Ishikawa (cell line): ENCODE results near the gene KIF3C.

Experiments
- CEBPB ChIP-seq: IDR thresholded peaks from 2 replicates; pipeline ENCODE4 v1.6.1; 2012
- CREB1 ChIP-seq: IDR thresholded peaks from 2 replicates; pipeline ENCODE4 v1.6.1; 2012; ENCODE audit warnings: low read depth
- EGR1 ChIP-seq: IDR thresholded peaks from 2 replicates; pipeline ENCODE4 v1.6.1; 2012
- EP300 ChIP-seq: IDR thresholded peaks from 2 replicates; pipeline ENCODE4 v1.6.1; 2012; ENCODE audit warnings: borderline replicate concordance
- FOXM1 ChIP-seq: IDR thresholded peaks from 2 replicates; pipeline ENCODE4 v1.6.1; 2012; ENCODE audit warnings: low read depth, borderline replicate concordance
- NFIC ChIP-seq: IDR thresholded peaks from 2 replicates; pipeline ENCODE4 v1.6.1; 2012
- RAD21 ChIP-seq: IDR thresholded peaks from 2 replicates; pipeline ENCODE4 v1.6.1; 2012; ENCODE audit warnings: low read depth
- TAF1 ChIP-seq: IDR thresholded peaks from 2 replicates; pipeline ENCODE4 v1.6.1; 2012; ENCODE audit warnings: low read depth, mild to moderate bottlenecking
- TCF12 ChIP-seq: IDR thresholded peaks from 2 replicates; pipeline ENCODE4 v1.6.1; 2012; ENCODE audit warnings: low read depth
- TEAD4 ChIP-seq: IDR thresholded peaks from 2 replicates; pipeline ENCODE4 v1.6.1; 2012
- YY1 ChIP-seq: IDR thresholded peaks from 2 replicates; pipeline ENCODE4 v1.6.1; 2012; ENCODE audit warnings: low read depth
- ZBTB7A ChIP-seq: IDR thresholded peaks from 2 replicates; pipeline ENCODE4 v1.6.1; 2012; ENCODE audit warnings: low read depth
- TF ChIP-seq, protein P1 (sequence below): IDR thresholded peaks from 2 replicates; pipeline ENCODE4 v1.6.1; 2012
- TF ChIP-seq, protein P2 (sequence below): IDR thresholded peaks from 2 replicates; pipeline ENCODE4 v1.6.1; 2012
- TF ChIP-seq, protein P3 (sequence below): IDR thresholded peaks from 2 replicates; pipeline ENCODE4 v1.6.1; 2012; ENCODE audit warnings: low read depth, mild to moderate bottlenecking

KIF3C gene

DNA sequence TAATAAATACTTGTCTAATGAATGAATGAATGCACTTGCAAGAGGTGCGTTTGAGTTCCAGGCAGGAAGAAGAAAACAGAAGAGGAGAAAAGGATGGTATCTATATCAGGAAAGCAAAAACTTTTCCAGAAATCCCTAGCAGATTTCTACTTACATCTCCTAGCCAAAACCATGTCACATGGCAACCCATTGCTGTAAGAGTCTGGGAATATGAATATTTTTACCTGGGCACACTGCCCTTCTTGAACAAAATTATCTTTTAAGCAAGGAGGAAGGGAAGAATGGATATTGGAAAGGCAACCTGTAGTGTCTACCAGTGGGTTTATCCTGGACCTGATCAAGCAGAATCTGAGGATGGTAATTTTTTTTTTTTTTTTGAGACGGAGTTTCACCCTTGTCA lies 59.8 kb downstream of the KIF3C start:
- no peak for TF ChIP-seq TCF12
- TF ChIP-seq, protein P1, sequence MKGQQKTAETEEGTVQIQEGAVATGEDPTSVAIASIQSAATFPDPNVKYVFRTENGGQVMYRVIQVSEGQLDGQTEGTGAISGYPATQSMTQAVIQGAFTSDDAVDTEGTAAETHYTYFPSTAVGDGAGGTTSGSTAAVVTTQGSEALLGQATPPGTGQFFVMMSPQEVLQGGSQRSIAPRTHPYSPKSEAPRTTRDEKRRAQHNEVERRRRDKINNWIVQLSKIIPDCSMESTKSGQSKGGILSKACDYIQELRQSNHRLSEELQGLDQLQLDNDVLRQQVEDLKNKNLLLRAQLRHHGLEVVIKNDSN: no peak
- TF ChIP-seq RAD21: no peak
- TF ChIP-seq EP300: no peak
- TF ChIP-seq FOXM1: no peak
- no peak for TF ChIP-seq CEBPB
- no peak for TF ChIP-seq TAF1
- TF ChIP-seq ZBTB7A: no peak
- TF ChIP-seq, protein P2, sequence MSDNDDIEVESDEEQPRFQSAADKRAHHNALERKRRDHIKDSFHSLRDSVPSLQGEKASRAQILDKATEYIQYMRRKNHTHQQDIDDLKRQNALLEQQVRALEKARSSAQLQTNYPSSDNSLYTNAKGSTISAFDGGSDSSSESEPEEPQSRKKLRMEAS: no peak
- no peak for TF ChIP-seq TEAD4
- TF ChIP-seq NFIC: no peak
- no peak for TF ChIP-seq YY1
- no peak for TF ChIP-seq CREB1
- TF ChIP-seq, protein P3, sequence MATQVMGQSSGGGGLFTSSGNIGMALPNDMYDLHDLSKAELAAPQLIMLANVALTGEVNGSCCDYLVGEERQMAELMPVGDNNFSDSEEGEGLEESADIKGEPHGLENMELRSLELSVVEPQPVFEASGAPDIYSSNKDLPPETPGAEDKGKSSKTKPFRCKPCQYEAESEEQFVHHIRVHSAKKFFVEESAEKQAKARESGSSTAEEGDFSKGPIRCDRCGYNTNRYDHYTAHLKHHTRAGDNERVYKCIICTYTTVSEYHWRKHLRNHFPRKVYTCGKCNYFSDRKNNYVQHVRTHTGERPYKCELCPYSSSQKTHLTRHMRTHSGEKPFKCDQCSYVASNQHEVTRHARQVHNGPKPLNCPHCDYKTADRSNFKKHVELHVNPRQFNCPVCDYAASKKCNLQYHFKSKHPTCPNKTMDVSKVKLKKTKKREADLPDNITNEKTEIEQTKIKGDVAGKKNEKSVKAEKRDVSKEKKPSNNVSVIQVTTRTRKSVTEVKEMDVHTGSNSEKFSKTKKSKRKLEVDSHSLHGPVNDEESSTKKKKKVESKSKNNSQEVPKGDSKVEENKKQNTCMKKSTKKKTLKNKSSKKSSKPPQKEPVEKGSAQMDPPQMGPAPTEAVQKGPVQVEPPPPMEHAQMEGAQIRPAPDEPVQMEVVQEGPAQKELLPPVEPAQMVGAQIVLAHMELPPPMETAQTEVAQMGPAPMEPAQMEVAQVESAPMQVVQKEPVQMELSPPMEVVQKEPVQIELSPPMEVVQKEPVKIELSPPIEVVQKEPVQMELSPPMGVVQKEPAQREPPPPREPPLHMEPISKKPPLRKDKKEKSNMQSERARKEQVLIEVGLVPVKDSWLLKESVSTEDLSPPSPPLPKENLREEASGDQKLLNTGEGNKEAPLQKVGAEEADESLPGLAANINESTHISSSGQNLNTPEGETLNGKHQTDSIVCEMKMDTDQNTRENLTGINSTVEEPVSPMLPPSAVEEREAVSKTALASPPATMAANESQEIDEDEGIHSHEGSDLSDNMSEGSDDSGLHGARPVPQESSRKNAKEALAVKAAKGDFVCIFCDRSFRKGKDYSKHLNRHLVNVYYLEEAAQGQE: no peak
- TF ChIP-seq EGR1: no peak

DNA sequence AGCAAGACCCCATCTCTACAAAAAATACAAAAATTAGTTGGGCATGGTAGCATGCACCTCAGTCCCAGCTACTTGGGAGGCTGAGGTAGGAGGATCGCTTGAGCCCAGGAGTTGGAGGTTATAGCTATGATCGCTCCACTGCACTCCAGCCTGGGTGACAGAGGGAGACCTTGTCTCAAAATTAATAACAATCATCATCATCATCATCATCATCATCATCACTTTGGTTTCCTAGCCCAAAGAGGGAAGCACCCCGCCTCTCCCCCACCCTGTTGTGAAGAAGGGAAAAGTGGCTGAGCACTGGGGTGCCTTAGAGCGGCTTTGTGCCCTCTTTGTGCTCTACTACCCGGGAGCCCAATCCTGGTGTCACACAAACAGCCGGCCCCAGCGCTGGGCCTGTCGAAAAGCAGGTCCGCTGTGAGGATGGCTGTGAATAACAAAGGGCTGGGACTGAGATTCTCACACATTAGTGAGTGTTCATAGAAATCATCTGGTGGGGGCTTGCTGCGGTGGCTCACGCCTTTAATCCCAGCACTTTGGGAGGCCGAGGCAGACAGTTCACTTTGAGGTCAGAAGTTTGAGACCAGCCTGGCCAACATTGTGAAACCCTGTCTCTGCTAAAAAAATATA lies 61.4 kb downstream of the KIF3C start:
- TF ChIP-seq, protein P3: no peak
- TF ChIP-seq RAD21 (no peak), TCF12 (no peak), TAF1 (no peak), TEAD4 (no peak), CEBPB (no peak)

DNA sequence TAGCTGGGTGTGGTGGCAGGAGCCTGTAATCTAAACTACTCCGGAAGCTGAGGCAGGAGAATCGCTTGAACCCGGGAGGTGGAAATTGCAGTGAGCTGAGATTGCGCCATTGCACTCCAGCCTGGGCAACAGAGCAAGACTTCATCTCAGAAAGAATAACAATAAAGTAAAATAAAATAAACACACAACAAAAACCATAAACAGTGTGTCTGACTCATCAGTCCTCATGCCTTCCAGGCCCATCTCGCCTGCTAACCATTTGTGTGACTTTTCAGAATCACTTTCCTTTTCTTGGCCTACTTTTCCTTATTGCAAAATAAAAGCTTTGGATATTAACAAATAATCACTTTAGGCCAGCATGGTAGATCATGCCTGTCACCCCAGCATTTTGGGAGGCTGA lies 62.0 kb downstream of the KIF3C start:
- TF ChIP-seq ZBTB7A (no peak), TAF1 (no peak)

DNA sequence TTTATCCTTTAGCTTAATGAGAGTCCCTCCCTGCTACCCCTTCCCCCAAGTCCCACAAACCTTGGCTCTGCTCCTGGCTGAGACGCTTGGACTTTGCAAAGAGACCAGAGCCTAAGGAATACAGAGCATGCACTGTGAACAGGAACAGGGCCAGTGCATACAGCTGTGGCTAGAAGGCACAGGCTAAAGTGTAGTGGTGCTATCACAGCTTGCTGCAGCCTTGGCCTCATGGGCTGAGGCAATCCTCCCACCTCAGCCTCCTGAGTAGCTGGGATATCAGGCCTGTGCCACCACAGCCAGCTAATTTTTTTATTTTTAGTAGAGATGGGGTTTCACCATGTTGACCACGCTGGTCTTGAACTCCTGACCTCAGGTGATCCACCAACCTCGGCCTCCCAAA lies 64.5 kb downstream of the KIF3C start:
- no peak for TF ChIP-seq CEBPB
- no peak for TF ChIP-seq YY1
- no peak for TF ChIP-seq TAF1
- TF ChIP-seq EP300: no peak
- TF ChIP-seq TEAD4: no peak
- TF ChIP-seq, protein P1: no peak
- TF ChIP-seq EGR1: no peak
- no peak for TF ChIP-seq NFIC
- TF ChIP-seq, protein P3: no peak
- no peak for TF ChIP-seq ZBTB7A
- TF ChIP-seq CREB1: no peak
- no peak for TF ChIP-seq RAD21
- no peak for TF ChIP-seq FOXM1
- TF ChIP-seq, protein P2: no peak
- no peak for TF ChIP-seq TCF12
